Stimulated activated CD4-positive, alpha-beta T cell treated with anti-CD3 and anti-CD28 coated beads, Interleukin-2, amount 100 ng/mL, for 48 hours (primary cell): ENCODE measurements around the gene FOXP1.

Experiments used
- DNase-seq, 2 donors: peaks; one replicate each; pipeline ENCODE4 v3.0.0-alpha.2; 2020

Gene FOXP1

DNA sequence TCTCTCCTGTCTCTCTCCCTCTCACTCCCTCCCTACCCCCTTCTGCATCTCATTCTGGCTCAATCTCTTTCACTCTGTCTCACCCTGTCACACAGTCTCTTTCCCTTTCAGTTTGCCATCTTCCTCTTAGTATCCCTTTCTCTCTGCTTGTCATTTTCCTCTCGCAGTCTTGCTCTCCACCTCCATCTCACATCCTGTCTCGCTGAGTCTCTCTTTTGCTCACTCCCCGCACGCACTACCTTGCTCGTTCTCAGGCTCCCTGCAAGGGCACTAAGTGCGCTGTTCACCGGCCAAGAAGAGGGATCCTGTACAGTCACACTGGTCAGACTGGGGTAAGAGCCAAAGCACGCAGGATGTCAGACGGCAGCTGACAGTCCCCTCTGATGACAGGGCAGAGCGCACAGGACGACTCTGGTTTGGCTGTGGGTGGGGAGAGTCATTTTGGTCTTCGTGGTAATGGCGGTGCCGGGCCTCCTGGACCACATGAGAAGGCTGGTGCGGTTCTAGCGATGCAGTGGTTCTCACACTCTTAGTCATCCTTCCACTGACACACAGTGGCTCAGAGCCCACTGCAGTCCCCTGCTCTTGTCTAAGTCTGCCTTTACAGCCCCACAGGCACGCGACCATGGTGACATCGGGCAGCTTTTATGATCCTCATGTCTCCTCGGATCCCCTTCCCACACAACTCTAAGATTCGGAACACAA, 356.8 kb downstream of the FOXP1 start:
- peak; percentile 84 to 85 for DNase-seq

DNA sequence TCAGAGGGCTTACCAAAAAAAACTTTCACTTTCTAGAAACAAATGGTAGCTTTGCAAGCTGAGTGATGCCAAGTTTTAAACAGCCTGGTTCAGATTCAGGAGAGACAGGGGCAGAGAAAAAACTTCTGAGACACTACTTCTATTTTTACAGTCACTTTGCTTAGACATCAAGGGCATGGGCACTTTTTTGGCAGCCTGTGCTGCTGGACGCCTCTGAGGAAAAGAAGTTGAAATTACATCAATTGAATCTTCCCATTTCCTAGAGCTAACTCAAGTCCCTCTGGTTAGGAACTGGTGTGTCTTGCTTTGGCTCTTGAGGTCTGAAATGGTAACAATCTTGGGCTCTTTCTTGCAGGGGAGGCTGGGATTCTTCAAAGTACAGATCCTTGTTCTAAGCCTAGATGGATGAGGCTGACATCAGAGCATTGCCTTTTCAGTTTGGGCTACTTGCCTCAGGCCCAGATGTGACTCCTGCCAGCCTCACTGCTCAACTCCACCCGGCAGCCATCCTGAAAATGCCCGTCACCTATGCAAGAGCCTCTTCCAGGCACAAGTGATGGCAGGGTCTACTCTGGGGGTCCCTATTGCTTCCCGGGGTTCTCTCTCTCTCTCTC, 357.5 kb downstream of the FOXP1 start:
- DNase-seq, result peak in 1 of 2 donors; percentile 11

DNA sequence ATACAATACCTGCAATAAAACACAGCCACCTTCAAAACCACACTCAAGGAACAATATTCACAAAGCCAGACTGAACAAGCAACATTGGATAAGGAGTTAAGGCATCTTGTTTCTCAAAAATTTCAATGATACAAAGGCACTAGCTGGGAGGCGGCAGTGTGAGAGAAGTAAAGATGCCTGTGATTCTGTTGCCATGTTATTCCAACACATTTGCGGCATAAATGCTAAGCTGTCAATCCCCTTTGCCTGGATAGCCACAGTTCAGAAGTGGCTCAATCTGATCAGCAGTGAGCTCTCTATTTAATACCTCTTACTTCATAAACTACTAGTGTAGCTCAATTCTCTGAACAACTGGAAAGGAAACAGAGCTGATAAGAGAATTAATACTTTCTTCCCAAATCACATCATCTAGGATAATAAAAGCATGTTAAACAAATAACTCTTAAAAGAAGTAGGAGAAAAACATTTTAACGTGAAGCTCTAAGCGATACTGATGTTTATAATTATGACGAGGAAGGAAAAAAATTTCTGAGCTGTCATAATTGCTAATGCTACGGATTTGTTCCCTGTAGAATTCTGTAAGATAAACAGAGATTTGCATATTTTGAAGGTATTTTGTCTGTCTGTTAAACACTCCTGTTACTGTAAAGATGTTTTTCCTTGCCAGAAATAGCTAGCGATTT, 358.4 kb downstream of the FOXP1 start:
- no peak for DNase-seq

DNA sequence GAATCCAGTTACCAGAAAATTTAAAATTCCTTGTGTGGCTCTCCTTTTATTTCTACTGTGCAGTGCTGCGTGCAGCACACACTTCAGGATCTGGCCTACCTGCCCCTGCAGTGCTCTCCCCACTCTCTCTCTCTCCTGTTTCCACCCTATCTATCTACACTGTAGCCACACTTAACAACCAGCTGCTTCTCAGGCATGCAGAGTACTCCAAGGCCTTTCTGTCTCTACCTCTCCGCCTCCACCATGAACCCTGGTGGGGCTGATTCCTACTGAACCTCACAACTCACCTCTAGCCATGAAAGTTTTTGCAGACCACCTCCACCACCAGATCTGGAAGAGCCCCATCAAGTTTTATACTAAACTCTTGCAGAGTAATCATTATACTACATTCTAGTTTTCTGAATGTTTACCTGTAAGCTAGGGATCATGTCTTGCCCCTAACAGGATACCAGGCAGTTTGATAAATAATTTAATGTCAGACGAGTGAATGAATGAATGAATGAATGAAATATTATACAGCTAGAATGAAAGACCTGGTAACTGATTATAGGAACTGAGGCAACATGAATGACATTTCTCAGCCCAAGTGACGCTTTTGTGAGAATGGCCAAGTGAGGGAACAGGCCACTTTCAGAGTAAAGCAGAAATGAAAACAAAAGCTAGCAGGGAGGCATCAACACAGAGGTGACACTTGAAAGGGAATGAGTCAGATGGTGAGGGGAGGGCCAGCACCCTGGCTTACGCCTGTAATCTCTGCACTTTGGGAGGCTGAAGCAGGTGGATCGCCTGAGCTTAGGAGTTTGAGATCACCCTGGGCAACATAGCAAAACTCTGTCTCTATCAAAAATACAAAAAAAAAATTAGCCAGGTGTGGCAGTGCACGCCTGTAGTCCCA, 363.5 kb downstream of the FOXP1 start:
- DNase-seq, result peak; percentile 25 to 29

DNA sequence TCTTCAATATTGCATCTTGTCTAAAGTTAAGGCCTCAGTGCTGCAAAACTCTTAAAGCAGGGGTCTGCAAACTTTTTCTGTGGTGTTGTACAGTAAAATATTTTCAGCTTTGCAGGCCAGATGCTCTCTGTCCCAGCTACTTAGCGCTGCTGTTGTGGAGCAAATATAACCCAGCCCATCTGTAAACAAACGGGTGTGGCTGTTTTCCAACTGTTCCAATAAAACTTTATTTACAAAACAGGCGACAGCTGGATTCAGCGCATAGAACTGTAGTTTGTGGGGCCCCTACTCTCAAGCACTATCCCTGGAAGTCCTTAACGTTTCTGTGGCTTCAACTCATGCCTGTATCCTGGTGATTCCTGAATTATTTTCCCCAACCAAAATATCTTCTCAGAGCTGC, 365.0 kb downstream of the FOXP1 start:
- no peak for DNase-seq

DNA sequence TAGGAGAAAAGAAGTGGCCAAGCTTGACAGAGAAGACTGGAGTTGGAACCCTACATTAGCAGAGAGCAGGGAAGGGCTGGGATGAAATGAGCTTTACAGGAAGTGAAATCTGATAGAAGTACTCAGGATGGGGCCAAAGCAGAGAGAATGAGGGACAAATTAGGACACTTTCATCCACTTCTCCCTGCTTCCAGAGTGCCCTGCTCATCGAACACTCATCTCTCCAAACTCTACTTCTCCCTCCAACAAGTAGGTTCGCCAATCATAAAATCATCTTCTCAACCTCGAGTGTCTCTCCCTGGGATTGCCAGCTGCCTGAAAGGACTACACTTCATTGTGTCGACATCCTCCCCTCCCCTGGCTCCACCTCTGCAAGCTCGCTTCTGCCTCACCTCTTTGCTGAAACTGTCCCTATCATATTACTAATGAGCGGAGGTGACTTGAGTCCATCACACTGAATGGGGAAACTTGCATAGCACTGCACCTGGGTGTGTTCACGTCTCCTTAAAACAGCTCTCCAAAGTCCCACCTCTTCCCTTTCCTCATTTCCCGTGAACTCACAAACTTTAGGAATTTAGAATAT, 365.8 kb downstream of the FOXP1 start:
- DNase-seq, result no peak

DNA sequence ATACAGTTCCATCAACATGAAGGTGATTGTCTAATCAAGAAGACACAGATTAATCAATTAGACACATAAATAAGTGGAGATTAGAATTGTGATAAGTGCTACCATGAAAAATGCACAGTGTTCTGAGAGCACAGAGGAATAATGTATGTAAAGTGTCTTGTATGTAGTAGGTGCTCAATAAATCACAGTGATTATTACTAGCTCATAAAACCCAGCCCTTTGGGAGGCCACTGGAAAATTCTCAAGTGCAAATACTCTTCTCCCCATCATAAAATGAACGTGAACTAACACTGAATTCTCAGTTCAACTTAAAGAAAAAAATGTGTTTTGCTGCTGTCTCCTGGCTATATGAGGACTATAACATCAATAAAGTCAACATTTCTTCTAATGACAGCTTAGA, 368.2 kb downstream of the FOXP1 start:
- no peak for DNase-seq

DNA sequence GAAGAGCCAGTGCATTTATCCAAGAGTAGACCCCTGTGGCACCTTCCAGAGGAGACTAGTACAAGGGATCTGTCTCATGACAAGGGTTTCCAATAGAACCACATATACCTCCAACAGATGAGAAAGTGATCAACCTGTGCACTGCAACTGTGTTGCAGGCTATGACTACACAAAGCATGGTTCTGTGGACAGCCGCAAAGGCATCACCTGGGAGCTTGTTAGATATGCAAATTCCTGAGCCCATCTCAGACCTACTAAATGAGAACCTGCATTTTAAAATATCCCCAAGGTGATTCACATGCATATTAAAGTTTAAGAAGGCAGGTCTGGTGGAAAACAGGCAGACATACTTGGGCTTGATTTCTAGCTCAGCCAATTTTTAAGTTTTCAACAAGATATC, 368.7 kb downstream of the FOXP1 start:
- DNase-seq, result no peak

DNA sequence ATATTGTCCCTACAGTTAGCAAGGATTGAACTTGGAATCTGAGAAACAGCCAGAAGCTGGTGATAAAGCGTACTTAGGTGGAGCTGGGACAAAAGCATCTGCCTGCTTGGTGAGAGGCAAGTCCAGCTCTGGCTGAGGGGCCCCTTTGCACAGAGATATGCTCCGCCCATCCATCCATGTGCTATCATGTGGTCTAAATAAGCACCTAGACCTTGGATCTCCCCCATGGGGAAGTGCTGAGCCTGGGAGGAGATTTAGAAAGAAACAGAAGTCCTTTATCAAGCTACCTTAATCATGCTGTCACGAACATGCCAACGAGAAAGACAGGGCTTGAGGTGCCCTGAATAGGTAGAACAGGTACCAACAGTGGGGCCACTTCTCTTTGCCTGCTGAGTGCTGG, 369.5 kb downstream of the FOXP1 start:
- DNase-seq, result no peak

DNA sequence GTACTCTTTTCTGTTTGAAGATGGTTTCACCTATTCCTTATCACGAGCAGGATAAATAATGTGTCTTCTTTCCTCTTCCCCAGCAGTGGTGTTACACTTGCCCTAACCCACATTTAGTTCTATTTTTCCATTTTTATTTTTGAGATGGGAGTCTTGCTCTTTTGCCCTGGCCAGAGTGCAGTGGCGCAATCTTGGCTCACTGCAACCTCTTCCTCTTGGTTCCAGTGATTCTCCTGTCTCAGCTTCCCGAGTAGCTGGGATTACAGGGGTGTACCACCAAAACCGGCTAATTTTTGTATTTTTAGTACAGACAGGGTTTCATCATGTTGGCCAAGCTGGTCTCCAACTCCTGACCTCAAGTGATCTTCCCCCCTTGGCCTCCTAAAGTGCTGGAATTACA, 372.4 kb downstream of the FOXP1 start:
- DNase-seq, result no peak

DNA sequence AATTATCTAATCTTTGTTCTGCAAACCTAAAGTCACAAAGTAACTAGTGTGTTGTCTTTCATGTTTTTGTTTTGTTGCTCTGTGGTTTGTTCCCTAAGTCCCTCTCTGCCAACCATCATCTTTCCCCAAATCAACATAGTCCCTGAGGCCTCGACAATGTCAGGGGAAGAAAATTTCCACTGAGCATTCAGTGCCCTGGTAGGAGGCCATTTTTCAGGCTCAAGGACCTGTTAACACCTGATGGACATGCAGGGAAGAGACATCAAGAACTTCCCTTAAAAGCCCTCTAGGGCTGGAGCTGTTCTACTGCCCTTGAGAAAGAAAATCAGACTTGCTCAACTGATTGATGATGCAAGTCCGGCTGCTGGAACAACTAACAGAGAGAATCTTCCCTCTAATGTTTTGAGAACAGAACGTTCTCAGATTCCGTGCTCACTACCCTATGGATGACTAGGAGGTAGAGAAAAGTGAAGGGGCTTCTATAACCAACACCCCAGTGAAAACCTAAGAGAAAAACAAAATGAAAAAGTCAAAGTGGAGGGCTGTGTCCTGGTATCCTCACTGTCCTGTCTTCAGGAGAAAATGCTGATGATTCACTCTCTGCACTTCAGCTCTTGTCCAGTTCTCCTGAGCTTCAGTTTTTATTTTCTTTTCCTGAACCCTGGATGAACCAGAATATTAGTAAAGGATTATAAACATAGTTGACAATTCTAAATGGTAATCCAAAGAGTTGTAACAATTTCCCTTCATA, 373.1 kb downstream of the FOXP1 start:
- no peak for DNase-seq

DNA sequence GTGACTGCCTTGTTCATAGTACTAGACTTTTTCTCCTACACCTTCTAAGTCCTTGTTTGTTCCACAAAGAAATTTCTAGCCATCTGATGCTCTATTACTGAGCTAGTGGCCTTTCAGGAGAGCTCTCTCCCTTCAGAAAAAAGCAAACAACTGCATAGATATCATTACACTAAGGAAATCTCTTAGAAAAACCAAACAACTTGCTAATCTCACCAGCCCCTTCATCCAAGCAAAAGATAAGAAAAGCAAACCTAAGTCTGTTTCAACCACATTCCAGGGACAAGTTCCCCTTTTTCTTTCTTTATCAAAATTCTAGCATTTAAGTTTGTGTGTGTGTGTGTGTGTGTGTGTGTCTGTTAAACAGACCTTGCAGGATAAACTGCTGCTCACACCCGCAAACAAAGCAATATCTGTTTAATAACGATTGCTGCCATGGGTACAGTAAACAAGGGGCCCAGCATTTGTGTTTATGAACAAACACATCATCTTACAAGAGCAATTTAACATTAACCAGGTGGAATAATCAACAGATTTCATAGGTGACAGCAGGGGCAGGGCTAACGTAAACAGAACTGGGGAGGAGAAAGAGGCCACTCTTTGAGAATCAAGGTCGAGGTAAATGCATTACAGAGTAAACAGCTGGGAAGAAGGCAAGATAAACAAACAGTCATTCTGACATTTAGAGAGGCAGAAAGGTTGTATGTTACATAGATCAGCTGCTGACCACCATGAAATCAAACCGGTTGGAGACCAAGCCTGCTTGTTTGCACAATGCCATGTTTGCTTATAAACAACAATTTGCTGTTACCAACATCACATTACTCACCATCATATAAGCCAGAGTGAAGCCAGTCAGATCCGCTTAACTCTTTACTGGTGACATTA, 375.1 kb downstream of the FOXP1 start:
- no peak for DNase-seq

DNA sequence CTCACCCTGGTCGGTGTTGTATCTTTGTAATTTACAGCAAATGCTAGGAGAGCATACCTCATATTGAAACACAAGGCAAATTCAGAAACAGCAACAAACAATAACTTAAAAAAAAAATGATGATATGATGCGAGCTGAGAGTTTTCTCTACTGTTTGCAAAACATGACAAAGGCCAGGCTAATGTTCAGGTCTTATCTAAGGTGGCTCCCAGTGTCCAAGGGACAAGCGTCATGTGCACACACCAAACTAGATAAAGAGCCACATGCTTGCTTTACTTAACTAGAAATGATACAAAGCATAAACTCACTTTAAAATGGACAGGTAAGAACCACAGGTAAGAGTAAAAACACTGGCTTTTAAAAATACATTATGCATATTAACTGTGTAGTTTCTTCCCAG, 375.9 kb downstream of the FOXP1 start:
- DNase-seq, result no peak

DNA sequence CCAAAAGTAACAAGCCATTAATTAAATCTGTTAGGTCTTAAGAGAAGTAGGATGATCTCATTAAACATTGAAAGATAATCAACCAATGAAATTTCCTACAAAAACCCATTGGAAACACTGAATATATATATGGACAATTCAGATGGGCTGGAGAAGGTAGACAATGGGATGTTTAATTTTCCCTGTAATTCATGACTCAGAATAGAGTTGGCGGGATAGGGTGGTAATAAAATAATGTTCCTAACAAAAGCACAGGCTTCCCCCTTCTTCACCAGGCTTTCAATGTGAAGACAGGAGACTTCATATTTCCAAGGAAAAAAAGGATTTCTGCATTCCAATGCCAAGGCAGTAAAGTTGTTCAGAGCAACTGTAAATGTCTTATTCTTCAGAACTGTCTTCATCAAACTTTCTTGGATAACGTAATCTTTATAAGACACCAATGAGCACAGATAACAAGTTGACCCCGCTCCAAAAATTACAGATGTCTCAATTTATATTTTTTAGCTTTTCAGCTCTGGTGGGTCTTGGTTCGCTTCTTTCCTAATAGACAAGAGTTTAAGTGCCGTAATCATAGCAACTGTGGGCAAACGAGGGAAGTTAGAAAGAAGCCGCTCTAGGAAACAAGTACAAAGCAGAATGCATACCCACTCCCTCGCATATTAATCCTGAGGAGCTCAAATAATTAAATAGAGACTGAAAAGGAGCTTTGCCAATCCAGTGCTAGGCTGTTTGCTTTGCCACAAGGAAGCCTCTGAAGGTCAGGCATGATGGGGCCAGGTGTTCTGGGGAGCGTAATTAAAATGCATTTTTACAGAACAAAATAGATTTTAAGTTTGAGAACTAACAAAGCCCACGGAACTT, 377.0 kb downstream of the FOXP1 start:
- DNase-seq, result no peak

DNA sequence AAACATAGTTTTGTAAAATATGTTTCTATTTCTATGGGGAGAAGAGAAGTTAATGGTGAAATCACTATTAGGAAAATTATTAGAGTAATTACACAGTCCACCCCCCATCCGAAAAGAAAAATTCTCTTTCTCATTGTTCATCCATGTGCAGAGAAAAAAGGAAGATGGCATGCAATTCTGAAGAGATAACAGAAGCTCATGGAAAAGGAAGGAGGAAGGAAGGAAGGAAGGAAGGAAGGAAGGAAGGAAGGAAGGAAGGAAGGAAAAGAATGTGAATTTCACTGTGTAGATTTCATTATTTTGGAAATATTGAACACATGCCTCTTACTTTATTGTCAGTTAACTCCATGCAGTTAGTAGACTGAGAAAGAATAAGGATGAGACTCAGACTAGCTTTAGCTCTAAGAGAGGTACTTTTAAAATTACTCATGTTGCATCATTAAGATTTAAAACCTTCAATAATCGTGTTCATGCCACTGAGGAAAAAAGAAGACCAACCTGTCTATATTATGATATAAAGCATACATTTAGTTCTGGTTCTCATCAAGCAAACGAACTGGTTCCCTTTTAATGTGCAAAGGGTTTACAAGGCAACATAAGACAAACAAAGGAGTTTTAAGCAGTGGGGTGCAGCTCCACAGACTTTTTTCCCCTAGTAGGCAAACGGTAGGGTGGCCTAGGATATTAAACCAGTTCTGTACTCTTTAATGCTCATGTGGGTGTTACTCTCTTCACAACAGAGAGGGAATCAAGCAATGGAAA, 379.6 kb downstream of the FOXP1 start:
- DNase-seq, result no peak

DNA sequence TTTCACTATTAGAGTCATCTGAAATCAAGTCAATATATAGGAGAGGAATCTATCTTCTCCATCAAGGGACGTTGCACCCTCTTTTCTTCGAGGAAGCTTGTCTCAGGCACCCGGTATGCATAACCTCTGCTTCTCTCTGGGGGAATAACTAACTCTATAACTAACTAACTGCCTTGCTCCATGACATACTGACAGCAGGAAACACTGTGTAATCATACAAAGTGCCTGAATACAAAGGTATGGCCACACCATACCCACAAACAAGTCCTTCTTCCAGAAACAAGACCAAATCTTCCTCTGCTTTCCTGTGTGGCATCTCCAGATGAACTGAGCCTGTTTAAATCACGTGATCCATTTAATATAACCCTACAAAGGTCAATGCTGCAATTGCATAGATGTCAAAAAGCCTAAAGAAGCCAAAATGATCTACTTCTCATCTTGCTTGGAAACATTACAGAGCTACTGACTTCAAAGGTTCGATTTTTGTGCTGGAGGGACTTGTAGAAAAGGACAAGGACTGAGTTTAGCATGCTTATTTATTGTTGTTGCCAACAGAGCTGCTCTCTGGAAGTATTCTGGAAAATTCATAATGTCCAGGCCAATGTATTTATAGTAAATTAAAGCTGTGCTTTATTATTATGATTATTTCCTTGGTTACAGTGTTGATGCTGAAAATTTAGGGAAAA, 380.5 kb downstream of the FOXP1 start:
- no peak for DNase-seq

DNA sequence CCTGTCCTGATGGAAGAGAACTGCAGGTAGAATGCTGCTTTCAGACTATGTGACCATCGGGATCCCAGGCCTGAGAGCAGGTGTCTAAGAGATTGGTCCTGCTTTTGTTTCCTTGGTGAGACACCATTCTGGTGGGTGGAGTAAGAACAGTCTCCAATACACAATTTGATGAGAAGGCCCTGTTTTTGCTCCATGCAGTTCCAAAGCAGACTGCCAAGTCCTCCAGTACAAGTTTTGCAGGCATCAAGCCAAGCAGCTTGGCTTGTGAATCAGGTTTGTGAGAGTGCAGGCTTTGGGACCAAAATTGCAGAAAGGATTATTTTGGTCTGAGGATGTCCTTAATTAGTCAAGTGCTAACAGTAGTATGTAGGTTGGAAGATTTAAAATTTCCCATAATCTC, 381.6 kb downstream of the FOXP1 start:
- no peak for DNase-seq

DNA sequence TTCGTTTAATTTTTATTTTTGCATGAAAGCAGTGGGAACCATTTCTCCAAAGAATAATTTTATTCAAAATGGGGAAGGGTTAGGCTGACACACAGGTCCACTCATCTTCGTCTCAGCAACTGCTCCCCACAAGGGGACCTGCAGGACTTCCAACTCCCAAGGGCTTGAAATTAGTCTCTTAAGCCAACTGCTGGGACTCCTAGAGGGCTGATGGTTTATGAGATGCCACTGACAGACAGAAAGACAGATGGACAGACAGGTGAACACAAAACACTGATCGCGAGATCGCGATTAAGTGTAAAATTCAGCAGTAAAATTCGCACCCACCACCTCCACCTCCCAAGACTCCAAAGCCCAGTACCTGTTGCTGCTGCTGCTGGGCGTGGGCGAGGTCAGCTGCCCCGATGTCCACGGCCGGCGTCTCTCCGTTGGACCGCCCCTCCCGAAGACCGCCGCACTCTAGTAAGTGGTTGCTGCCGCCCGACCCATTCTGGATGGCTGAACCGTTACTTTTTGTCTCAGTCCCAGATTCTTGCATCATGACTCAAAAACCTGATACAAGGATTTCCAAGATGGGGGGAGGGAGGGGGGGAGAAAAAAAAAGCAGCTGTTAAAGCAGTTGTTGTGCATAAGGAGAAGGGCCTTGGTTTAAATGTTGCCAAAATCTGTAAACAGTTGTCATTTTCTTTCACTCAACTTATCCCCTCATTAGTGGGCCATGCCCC, 385.5 kb downstream of the FOXP1 start:
- no peak for DNase-seq
